Activated CD8-positive, alpha-beta memory T cell treated with anti-CD3 and anti-CD28 coated beads, Interleukin-2, amount 50 U/mL, for 24 hours (primary cell): ENCODE measurements around the gene PREX1.

Source experiments
- DNase-seq: peaks from one replicate; pipeline ENCODE4 v3.0.0-alpha.2; 2020; ENCODE audit errors: extremely low read depth

The PREX1 gene

DNA sequence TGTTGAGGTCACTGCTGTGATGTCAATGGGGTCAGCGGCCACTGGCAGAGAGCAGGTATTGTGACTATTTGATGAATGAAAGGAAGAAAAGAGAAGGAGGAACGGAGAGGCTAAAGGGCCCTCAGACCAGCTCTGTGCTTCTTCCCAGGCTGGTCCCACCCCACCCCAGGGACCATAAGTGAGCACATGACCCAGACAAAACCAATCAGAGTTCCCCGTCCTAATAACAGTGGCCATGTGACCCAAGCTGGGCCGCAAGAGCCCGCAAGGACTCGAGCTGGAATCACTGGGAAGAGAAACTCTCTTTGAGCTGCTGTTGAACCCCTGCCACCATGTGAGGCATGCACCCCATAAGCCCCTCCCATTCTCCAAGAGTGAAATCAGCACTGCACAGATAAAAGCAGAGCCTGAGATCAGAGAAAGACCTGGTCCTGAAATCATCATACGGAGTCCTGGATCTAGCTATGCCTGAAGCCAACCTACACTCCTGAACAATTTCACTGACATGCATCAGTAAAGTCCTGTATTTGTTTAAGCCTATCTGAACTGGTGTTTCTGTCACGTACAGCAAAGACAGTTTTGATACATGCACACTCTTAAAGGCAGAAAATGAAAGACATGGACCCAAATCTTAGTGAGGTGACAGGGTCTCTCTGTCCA, 90.2 kb downstream of the PREX1 start:
- DNase-seq: no peak

DNA sequence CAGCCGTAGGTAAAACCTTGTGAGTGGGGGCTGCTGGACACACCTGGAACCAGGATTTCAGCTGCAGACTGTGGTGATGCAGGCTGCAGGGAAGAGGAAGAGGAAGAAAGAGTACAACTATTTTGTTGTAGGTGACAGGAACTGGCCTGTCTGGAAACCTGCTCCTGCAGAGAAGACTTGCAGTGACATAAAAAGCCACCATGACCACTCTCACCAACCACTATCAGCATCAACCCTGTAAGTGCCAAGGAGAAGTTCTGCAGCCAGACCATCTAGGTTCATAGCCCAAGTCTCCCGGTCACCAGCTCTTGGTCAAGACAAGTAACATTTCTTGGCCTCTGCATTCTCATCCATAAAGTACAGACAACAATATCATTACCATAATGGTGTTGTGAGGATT, 91.2 kb downstream of the PREX1 start:
- DNase-seq: no peak

DNA sequence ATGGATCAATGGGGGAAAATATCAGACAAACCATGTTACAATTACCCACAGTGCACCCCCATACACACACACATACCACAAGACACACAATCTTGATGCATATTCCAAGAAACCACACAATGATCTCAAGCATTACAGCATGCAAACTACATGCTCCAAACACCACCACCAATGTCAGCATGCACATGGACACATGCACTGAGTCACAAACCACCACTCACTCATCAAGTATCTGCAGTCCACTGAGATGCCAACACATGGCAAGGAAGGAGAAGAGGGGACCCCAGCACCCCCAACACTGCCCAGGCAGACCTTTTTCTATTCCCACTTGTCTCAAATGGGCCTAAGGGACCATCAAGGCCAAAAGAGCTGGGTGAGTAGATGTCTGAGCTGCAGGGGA, 91.6 kb downstream of the PREX1 start:
- no peak for DNase-seq

DNA sequence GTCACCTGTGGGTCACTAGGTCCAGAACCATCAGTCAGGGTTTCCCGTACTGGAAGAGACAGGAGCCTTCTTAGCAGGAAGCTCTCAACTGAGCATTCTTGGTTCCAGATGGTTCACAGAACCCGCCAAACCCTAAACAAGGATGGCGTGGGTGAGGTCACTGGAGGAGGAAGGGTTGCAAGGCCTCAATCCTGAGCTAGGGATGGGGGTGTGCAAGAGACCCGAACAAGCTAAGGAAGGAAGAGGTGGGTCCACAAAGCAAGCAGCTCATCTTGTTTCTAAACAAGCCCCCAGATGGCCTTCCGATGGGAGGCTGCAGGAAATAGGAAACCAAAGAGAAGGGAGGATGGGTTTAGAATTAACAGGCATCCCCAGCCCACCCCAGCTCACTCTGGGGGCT, 92.7 kb downstream of the PREX1 start:
- DNase-seq: no peak

DNA sequence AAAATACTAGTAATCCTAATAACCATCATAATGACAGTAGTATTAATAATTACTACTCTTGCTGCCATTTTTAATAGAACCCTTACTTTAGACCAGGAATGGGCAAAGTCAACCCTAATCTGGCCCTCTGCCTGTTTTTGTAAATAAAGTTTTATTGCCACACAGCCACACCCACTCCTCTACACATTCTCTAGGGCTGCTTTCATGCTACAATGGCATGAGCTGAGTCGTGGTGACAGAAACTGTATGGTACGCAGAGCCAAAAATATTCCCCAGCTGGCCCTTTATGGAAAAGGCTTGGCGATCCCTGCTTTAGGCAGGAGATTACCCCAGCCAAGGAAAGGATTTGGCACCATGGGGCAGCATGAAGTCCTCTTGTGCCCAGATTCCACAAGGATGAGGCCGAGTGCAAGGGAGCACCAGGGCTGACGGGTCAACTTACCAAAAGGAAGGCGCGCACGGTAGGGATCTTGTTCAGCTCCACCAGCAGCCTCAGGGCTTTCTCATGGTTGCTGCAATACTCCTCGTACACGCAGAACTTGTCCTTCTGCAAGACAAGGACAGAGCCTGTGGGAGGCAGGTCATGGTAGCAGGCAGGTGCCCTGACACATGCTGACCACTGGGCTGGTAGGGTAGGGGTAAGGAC, 93.6 kb downstream of the PREX1 start:
- DNase-seq: no peak

DNA sequence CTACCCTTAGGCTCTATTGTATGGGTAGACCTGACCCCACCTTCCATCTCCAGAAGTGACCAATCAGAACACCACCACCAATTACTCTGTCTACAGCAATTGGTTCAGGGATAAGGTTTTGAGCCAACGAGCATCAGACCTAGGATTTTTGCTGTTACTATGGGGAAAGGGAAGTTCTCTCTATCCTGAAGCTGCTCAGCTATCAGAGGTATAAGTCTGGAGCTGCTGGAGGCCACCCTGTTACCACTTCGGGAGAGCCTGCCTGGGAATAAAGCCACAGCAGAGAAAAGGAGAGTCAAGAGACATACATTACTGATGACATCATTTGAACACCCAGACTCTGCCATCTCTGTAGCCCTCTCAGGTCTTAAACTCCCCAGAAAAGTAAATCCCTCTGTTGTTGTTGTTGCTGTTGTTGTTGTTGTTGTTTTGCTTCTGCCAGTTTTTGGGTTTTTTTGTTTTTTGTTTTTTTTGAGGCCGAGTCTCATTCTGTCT, 94.5 kb downstream of the PREX1 start:
- no peak for DNase-seq

DNA sequence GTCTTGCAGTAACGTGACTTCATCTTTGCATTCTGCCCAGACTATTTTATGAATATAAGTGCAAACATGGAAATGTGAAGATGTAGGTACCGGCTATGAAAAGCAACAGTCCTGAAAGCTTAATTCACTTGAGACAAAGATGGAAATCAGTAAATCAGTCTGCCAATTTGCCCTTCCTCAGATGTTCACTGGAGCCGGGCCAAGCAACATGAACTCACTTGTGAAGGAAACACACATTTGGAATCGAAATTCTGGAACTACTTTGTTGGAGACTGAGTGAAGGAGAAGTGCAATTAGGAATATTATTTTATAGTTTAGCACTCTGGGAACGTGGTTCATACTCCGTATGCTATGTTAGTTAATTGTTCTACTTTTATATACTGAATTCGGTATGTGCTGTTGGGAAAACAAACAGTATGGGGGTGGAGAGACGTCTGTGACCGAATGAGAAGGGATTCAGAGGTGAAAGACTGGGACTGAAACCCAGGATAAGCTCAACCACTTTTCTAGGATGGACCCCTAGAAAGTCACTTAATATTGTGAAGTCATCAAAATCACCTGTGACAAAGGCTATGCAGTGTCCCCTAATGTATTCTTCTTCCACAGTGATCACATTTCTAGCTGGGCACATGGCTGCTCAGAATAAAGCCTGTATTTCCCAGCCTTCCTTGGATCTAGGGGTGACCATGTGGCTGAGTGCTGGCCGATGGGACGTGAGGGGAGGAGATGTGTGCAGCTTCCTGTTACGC, 95.5 kb downstream of the PREX1 start:
- no peak for DNase-seq

DNA sequence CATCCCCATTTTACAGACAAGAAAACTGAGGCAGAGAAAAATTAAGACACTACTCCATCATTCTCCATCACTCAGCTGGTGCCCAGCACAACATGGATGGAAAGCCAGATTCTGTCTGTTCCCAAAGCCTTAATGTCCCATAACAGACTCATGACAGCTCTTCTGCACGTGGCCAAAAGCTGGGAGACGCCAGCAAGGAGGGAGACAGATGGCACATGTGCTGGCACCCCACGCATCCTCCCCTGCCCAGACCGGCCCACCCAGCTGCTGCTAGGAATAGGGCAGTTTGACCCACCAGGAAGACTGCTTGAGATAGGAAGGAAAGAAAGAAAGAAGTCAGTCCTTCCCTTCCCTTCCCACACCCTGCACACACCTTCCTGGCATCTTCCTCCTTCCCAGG, 96.3 kb downstream of the PREX1 start:
- no peak for DNase-seq

DNA sequence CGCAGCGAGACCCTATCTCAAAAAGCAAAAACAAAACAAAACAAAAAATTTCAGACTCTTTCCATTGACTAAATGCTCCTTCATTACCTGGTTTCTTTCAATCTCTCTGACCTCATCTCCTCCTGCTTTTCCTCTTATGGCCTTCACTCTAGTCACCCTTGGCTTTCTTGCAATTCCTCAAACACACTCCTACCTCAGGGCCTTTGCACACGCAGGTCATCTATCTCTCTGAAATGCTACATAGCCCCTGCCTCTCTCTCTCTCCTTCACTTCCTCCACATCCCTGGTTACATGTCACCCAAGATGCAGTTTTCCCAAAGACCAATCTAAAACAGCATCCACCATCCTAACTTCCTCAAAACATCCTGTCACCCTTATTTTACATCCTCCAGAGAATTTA, 96.8 kb downstream of the PREX1 start:
- no peak for DNase-seq

DNA sequence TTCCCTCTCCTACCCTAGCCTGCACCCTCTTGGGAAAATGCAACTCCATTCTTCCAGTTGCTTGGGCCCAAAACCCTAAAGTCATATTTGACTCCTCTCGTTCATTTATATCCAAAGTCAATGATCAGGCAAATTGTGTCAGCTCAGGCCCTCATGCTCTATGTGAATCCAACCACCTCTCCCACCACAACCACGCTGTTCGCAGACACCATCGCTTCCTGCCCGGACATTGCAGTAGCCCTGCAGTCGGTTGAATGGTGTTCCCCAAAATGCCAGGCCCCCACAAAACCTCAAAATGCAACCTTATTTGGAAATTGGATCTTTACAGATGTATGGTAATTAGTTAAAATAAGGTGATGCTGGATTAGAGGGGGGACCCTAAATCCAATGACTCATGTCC, 98.3 kb downstream of the PREX1 start:
- DNase-seq: no peak

DNA sequence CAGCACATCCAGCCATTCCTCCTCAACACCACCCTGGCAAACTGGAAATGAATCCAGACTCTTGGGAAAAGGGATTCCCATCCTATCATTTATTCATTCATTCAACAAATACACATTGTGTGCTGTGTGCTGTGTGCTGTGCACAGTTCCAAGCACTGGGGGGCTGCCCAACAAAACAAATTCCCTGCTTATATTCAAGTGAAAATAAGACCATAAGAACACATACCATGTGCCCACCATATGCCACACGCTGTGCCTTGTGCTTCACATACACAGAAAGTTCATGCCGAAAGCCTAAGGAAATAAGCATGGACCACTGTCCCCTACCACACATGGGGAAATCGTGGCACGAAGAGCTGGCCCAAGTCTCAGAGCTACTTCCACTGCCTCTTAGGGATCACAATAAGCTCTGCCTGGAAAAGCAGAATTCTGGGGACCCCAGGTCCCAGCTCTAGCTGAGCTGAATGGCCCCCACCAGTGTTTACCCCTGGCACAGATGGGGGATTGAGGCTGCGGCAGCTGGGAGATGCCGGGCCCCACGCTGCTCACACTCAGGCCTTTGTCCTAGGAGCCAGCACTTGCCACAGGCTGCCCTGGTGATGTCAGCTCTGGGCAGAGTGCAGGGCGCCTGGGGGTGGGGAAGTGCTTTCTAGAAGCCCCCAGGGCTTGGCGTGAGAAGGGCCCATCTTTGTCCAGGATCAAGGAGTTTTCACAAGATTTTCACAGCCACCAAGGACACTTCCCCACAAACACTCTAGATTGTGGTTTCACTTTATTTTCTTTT, 99.6 kb downstream of the PREX1 start:
- no peak for DNase-seq

DNA sequence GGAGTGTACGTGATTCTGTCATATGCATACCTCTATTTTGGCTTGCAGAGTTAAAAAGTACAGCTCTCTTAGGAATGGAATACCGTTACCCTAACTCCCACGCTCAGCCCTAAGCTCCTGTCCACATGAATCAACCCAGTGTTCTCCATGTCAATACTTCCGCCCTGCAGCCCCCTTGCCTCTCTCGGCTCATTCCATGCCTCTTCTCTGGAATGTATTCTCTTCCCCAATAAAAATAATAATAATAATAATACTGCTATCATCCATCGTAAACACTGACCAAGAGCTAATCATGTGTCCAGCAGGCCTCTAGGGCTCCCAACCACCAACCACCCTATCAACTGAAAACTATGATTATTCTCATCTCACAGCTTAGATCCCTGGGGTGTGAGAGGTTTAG, 100.6 kb downstream of the PREX1 start:
- no peak for DNase-seq

DNA sequence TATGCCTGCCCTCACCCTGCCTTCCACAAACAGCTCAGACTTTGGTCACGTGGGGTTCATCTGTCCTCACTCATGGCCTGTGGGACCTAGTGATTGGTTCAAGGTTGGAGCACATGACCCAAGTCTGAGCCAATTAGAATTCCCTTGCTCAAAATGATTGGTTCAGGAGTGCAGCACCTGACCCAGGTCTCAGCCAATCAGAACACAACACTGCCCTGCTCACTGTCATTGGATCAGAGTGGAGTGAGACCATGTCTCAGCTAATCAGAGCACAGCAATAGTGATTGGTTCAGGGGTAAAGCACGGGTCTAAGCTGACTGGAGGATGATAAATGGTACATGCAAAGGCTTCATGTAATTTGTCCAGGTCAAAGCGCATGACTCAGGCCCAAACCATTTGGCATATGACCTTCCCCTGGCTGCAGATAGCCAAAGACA, 102.2 kb downstream of the PREX1 start:
- DNase-seq: no peak

DNA sequence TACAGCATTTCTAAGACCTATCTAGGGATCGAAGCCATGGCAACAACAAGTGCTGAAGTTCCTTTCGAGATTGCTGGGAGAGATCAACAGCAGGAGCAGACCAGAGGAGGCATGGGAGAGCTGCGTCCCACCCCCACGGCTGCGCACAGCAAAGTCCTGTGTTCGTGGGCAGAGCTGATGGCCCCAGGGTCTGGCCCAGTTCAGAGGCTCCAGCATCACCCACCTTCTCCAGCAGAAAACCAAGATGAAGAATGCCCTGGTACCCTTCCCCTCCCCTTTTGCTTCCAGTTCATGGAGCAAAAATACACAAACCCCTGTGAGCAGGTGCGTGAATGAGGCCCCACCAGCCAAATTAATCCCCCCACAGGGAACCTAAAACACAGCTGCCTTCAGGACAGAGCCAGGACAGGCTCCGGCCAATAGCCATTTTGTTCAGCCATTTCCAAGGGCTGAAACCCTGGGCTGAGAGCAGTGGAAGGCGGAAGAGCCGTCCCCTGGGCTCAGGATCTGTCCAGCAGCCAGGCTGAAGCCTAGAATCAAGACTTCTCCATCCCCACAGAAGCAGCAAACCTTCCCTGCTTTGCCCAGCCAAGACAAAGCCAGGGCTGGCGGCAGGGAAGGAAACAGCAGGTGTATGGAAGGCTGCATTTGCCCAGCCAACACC, 102.8 kb downstream of the PREX1 start:
- no peak for DNase-seq

DNA sequence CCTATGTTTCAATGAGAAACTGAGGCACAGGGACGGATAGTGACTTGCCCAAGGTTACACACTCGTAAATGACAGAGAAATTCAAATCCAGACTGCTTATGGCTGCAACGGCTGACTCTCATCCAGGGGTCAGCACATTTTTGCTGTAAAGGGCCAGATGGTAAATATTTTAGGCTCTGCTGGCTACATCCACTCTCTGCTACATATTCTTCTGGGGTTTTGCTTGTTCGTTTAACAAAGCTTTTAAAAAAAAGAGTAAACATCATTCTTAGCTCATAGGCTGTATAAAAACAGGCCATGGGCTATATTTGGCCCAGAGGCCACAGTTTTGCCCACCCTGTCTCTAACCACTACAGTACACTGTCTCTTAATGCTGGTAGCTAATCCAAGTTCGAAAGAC, 103.4 kb downstream of the PREX1 start:
- no peak for DNase-seq

DNA sequence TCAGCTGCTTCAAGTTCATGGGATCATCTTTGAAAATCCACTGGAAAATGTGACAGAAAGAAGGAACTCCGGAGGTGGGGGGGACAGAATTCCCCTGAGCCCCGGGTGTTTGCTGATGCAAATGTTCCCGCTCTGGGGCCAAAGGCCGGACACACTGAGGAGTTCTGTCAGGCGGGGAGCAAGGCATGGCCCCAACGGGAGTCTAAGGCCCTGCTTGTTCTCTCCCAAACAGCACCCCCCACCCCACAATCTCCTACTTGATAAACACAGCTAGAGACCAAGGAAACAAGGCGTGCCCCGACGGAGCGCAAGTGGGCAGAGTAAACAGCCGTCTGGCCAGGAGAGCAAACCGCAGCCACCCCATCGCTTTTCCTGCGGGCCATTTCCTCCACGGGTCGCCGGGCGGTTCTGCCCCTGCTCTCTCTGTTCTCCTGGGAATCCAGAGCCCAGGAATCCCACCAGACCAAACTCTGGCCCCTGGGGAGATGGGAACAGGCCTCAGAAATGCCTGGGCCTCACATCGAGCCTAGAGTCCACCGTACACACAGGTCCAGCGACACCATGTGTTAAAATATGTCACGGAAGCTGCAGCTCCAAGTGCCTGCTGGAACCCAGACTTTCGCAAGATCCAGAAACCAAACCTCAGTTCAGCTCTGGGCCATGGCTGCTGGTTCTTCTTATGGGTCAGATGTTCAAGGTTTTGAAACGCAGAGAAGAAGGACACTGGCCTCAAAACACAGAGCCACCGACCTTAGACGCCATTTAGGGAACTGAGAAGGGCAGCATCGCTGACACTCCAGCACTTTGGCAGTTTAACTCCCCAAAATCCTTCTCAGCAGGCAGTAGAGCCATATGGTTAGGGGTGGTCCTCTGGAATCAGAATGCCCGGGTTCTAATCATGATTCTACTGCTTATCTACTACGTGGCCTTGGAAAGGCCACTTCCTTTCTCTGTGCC, 104.2 kb downstream of the PREX1 start:
- no peak for DNase-seq

DNA sequence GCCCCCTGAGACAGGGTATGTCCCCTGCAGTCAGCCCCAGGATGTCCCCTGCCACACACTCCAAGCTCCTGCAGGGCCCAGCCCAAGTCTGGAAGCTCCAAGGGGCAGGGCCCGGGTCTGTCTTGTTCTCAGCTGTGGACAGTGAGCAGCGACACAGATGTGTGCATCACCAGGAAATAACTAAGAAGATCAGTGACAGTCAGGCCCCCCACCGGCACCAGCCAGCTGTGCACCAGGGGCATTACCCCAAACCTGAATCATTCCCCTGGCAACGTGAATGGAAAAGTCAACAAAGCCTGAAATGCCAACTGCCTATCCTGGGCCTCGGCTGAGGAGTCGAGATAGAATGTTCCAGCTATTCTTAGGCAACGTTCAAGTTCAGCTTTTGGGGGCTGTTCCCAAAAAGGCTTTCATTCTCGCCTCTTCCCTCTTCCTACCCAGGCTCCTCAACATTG, 105.0 kb downstream of the PREX1 start:
- DNase-seq: no peak

DNA sequence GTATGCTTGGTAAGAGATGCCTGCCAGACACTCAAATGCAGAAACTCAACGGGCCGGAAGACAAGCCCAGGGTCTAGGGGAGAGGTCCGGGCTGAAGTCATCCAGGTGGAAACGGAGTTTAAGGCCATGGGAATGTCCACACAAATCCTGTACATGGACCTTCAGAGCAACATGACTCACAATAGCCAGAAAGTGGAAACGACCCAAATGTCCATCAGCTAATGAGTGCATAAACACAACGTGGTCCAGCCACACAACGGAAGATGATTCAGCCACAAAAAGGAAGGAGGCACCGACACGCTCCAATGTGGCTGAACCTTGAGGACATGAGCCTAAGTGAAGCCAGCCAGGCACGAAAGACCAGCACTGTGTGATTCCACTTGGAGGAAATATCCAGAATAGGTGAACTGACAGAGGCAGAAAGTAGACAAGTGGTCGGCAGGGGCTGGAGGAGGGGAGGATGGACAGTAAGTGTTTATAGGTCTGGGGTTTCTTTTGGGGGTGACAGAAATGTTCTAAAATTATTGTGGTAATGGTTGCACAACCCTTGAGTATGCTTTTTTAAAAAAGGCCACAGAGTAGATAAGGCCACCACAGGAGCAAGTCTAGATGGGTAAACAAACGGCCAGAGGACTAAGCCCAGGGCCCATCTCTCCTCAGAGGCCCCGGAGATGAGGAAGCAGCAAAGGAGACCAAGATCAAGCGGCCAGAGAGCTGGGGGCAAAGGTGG, 105.6 kb downstream of the PREX1 start:
- no peak for DNase-seq

DNA sequence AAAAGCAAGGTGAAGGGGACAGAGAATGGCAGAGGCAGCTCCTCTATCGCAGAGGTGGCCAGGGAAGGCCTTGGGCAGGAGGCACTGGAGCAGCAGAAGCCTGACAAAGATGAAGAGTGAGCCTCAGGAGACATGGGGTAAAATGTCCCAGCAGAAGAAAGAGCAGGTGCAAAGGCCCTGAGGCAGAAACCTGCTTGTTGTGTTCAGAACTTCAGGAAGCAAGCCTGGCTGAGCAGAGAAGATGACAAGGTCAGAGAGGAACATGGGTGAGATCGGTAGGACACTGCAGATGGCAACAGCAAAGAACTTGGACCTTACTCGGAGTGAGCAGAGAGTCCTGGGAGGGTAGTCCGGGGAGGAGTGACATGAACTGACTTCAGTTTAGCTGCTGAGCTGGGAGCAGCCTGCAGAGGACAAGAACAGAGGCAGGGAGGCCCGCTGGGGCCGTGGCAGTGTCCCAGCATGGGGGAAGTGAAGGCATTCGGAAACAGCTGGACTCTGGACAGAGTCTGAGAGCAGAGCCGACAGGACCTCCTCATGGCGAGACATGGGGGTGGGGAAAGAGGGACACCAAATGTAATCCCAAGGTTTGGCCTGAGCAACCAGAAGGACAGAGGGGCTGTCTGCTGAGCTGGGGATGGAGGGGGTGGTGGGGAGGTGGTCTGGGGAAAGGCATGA, 106.3 kb downstream of the PREX1 start:
- DNase-seq: no peak
